K562 (cell line): ENCODE results near the gene DGKZ. TPM values are rescaled to one million over a fixed set of nuclear protein-coding genes. Genes with fewer than 3 reads are reported as not detected.

Source experiments
- BCOR ChIP-seq: fragments of 450-650 bp; IDR thresholded peaks from 2 replicates; pipeline ENCODE4 v1.6.1; 2016
- ETS1 ChIP-seq: conservative IDR thresholded peaks from 2 replicates; pipeline ENCODE4 v1.6.1; 2011; ENCODE audit warnings: low read depth, mild to moderate bottlenecking, low read length; ENCODE audit not compliant: control insufficient read depth
- HDAC2 ChIP-seq: fragments of 450-650 bp; IDR thresholded peaks from 2 replicates; pipeline ENCODE4 v1.6.1; 2016; ENCODE audit warnings: mild to moderate bottlenecking
- HDAC6 ChIP-seq: IDR thresholded peaks from 2 replicates; pipeline ENCODE4 v1.6.1; 2012; ENCODE audit warnings: low read depth, mild to moderate bottlenecking, control low read depth, inconsistent platforms, low read length, moderate library complexity
- MCM7 ChIP-seq, 2 experiments: fragments of 450-650 bp; IDR thresholded peaks; 2 replicates each; pipeline ENCODE4 v1.6.1; 2016 to 2018
- NRF1 ChIP-seq, 2 experiments: fragments of 450-650 bp; IDR thresholded peaks in 1 of 2; conservative IDR thresholded peaks in 1 of 2; 2 replicates each; pipeline ENCODE4 v1.6.1; 2014; ENCODE audit warnings: mild to moderate bottlenecking in 2 of 2
- STAG1 ChIP-seq: sonication (generic); formaldehyde crosslinking; IDR thresholded peaks from 2 replicates; pipeline ENCODE4 v1.5.0; 2020; ENCODE audit warnings: missing genetic modification reagents, borderline replicate concordance
- THRAP3 ChIP-seq: fragments of 450-650 bp; IDR thresholded peaks from 2 replicates; pipeline ENCODE4 v1.6.1; 2016; ENCODE audit warnings: mild to moderate bottlenecking, inconsistent platforms, borderline replicate concordance
- U2AF1 ChIP-seq: fragments of 200-400 bp; formaldehyde crosslinking; optimal IDR thresholded peaks from 2 replicates; pipeline ENCODE3; 2017; ENCODE audit warnings: mild to moderate bottlenecking, low read depth, low read length, moderate library complexity
- ZFX ChIP-seq: sonication (generic); formaldehyde crosslinking; IDR thresholded peaks from 2 replicates; pipeline ENCODE4 v1.8.0; 2022; ENCODE audit warnings: mild to moderate bottlenecking, missing genetic modification reagents, moderate library complexity
- ZNF583 ChIP-seq: fragments of 250-450 bp; sonication (Bioruptor Pico); IDR thresholded peaks from 2 replicates; pipeline ENCODE4 v1.4.0; 2020
- ZNF76 ChIP-seq: fragments of 250-450 bp; sonication (Bioruptor Pico); IDR thresholded peaks from 2 replicates; pipeline ENCODE4 v1.4.0; 2020; ENCODE audit warnings: mild to moderate bottlenecking, moderate library complexity, borderline replicate concordance
- polyA plus RNA-seq, 8 experiments: library from polyadenylated mRNA; depleted of rRNA in 4 of 8; stranded (reverse) in 5 of 8; unstranded in 3 of 8; fragments of >200 nt; fragmentation: Nextera tagmentation in 2 of 8; fragmentation: Illumina TruSeq in 1 of 8; extraction: Ambion mirVana in 2 of 8; extraction: Trizol in 1 of 8; gene quantifications; 2 replicates each; pipeline versions ENCODE4 v1.2.1 to v1.2.3, GENCODE V29; 2011 to 2014; ENCODE audit warnings: inconsistent platforms in 1 of 8, missing spikeins in 1 of 8
- total RNA-seq, 7 experiments: library from RNA; depleted of rRNA in 6 of 7; stranded (reverse); fragments of >200 nt in 6 of 7; fragmentation: Illumina TruSeq in 2 of 7; extraction: Trizol in 2 of 7; gene quantifications; 2 replicates each; pipeline versions ENCODE4 v1.2.1 to v1.2.3, GENCODE V29; 2011 to 2021; ENCODE audit warnings: low replicate concordance in 1 of 7
- TF ChIP-seq, protein P1 (sequence below): fragments of 250-450 bp; sonication (Bioruptor Pico); IDR thresholded peaks from 2 replicates; pipeline ENCODE4 v1.5.0; 2020; ENCODE audit warnings: mild to moderate bottlenecking
- TF ChIP-seq, protein P2 (sequence below): fragments of 450-650 bp; IDR thresholded peaks from 2 replicates; pipeline ENCODE4 v1.6.1; 2016; ENCODE audit warnings: low read depth
- TF ChIP-seq, protein P3 (sequence below): fragments of 450-650 bp; IDR thresholded peaks from 2 replicates; pipeline ENCODE4 v1.6.1; 2016; ENCODE audit warnings: mild to moderate bottlenecking

The DGKZ gene
- total and polyA plus RNA-seq, 9 of the 15 experiments (the other 6 are each of a cell fraction or from before 2014, with no cell fraction given) = 0.51 to 100 (median 44.2) TPM

- TF ChIP-seq ETS1 (no peak; the same call in 1 of the 2 replicates), ZNF76 (CRISPR knock-in tag) (no peak), U2AF1 (no peak), HDAC2 (0 out of 2 replicates have a peak, but pooled peaks have one; percentile 62), STAG1 (CRISPR knock-in tag) (no peak), ZNF583 (CRISPR knock-in tag) (no peak), NRF1 (conservative IDR thresholded peaks at IDR 0.05 in 1 of 2, IDR thresholded peaks at IDR 0.05 in 1 of 2) (peak in 1 of 2 experiments; percentile 14; a peak in 1 of 4 replicates), THRAP3 (no peak), ZFX (CRISPR knock-in tag) (peak; percentile 73), MCM7 (IDR thresholded peaks at IDR 0.05) (no peak), BCOR (peak; percentile 43; the same call in 1 of the 2 replicates), HDAC6 (no peak)
- TF ChIP-seq, protein P1, sequence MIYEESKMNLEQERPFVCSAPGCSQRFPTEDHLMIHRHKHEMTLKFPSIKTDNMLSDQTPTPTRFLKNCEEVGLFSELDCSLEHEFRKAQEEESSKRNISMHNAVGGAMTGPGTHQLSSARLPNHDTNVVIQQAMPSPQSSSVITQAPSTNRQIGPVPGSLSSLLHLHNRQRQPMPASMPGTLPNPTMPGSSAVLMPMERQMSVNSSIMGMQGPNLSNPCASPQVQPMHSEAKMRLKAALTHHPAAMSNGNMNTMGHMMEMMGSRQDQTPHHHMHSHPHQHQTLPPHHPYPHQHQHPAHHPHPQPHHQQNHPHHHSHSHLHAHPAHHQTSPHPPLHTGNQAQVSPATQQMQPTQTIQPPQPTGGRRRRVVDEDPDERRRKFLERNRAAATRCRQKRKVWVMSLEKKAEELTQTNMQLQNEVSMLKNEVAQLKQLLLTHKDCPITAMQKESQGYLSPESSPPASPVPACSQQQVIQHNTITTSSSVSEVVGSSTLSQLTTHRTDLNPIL (CRISPR knock-in tag) = no peak
- TF ChIP-seq, protein P2, sequence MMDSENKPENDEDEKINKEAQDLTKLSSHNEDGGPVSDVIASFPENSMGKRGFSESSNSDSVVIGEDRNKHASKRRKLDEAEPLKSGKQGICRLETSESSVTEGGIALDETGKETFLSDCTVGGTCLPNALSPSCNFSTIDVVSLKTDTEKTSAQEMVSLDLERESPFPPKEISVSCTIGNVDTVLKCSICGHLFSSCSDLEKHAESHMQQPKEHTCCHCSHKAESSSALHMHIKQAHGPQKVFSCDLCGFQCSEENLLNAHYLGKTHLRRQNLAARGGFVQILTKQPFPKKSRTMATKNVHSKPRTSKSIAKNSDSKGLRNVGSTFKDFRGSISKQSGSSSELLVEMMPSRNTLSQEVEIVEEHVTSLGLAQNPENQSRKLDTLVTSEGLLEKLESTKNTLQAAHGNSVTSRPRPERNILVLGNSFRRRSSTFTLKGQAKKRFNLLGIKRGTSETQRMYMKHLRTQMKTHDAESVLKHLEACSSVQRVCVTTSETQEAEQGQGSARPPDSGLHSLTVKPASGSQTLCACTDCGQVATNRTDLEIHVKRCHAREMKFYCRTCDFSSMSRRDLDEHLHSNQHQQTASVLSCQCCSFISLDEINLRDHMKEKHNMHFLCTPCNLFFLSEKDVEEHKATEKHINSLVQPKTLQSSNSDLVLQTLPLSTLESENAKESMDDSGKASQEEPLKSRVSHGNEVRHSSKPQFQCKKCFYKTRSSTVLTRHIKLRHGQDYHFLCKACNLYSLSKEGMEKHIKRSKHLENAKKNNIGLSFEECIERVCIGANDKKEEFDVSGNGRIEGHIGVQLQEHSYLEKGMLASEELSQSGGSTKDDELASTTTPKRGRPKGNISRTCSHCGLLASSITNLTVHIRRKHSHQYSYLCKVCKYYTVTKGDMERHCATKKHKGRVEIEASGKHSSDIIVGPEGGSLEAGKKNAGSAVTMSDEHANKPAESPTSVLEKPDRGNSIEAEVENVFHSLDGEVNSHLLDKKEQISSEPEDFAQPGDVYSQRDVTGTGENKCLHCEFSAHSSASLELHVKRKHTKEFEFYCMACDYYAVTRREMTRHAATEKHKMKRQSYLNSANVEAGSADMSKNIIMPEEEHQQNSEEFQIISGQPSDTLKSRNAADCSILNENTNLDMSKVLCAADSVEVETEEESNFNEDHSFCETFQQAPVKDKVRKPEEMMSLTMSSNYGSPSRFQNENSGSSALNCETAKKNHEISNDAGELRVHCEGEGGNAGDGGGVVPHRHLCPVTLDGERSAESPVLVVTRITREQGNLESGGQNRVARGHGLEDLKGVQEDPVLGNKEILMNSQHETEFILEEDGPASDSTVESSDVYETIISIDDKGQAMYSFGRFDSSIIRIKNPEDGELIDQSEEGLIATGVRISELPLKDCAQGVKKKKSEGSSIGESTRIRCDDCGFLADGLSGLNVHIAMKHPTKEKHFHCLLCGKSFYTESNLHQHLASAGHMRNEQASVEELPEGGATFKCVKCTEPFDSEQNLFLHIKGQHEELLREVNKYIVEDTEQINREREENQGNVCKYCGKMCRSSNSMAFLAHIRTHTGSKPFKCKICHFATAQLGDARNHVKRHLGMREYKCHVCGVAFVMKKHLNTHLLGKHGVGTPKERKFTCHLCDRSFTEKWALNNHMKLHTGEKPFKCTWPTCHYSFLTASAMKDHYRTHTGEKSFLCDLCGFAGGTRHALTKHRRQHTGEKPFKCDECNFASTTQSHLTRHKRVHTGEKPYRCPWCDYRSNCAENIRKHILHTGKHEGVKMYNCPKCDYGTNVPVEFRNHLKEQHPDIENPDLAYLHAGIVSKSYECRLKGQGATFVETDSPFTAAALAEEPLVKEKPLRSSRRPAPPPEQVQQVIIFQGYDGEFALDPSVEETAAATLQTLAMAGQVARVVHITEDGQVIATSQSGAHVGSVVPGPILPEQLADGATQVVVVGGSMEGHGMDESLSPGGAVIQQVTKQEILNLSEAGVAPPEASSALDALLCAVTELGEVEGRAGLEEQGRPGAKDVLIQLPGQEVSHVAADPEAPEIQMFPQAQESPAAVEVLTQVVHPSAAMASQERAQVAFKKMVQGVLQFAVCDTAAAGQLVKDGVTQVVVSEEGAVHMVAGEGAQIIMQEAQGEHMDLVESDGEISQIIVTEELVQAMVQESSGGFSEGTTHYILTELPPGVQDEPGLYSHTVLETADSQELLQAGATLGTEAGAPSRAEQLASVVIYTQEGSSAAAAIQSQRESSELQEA = no peak
- TF ChIP-seq, protein P3, sequence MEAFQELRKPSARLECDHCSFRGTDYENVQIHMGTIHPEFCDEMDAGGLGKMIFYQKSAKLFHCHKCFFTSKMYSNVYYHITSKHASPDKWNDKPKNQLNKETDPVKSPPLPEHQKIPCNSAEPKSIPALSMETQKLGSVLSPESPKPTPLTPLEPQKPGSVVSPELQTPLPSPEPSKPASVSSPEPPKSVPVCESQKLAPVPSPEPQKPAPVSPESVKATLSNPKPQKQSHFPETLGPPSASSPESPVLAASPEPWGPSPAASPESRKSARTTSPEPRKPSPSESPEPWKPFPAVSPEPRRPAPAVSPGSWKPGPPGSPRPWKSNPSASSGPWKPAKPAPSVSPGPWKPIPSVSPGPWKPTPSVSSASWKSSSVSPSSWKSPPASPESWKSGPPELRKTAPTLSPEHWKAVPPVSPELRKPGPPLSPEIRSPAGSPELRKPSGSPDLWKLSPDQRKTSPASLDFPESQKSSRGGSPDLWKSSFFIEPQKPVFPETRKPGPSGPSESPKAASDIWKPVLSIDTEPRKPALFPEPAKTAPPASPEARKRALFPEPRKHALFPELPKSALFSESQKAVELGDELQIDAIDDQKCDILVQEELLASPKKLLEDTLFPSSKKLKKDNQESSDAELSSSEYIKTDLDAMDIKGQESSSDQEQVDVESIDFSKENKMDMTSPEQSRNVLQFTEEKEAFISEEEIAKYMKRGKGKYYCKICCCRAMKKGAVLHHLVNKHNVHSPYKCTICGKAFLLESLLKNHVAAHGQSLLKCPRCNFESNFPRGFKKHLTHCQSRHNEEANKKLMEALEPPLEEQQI = no peak
Observed at GRCh38 chr11:46380340-46381047, 33.2 kb downstream of the DGKZ start (continued).
